Stomach (tissue), 4 donors: Measurements from ENCODE around the gene BHLHE23.

Source experiments
- POLR2AphosphoS5 ChIP-seq, 3 donors: sonication (generic); formaldehyde crosslinking; IDR thresholded peaks; one replicate each; pipeline ENCODE4 v1.6.1; 2016; ENCODE audit warnings: antibody characterized with exemption in 3 of 3
- TF ChIP-seq, protein P1 (sequence below), 7 experiments: fragments of 450-650 bp in 4 of 7; fragments of 200-600 bp in 3 of 7; sonication (generic) in 3 of 7; IDR thresholded peaks; one replicate each; pipeline ENCODE4 v1.5.1; 2016 to 2019; ENCODE audit warnings: antibody characterized with exemption in 7 of 7, control low read depth in 2 of 7, mild to moderate bottlenecking in 1 of 7

DNA sequence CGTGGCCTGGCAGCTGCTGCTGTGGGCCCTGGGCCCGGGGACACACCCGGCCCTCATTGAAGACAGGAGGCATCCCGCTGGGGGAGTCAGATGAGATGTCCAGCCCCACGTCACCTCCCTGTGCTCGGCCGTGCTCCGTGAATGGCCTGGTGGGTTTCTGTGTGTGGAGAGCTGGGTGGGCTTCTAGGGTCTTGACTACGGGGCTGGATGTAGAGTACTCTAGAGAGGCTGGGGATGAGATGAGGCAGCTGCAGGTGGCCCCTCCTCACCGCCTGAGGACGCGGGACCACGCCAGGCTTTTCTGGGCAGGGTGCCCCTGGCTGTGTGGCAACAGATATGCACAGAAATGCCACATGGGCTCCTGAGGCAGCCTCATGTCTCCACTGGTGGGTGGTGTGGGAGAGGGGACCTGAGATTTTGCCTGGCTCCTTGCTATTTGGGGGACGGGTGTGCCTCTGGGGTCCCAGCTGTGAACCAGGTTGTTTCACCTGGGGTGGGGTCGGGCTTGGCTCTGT lies 8.4 kb upstream of the BHLHE23 start:
- TF ChIP-seq POLR2AphosphoS5 (IDR thresholded peaks at IDR 0.05): no peak
- TF ChIP-seq, protein P1, sequence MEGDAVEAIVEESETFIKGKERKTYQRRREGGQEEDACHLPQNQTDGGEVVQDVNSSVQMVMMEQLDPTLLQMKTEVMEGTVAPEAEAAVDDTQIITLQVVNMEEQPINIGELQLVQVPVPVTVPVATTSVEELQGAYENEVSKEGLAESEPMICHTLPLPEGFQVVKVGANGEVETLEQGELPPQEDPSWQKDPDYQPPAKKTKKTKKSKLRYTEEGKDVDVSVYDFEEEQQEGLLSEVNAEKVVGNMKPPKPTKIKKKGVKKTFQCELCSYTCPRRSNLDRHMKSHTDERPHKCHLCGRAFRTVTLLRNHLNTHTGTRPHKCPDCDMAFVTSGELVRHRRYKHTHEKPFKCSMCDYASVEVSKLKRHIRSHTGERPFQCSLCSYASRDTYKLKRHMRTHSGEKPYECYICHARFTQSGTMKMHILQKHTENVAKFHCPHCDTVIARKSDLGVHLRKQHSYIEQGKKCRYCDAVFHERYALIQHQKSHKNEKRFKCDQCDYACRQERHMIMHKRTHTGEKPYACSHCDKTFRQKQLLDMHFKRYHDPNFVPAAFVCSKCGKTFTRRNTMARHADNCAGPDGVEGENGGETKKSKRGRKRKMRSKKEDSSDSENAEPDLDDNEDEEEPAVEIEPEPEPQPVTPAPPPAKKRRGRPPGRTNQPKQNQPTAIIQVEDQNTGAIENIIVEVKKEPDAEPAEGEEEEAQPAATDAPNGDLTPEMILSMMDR (IDR thresholded peaks at IDR 0.05): no peak
